ENCODE data around the gene AIFM3. TPM values are rescaled to one million over a fixed set of nuclear protein-coding genes. Genes with fewer than 3 reads are reported as not detected.
A peak's percentile ranks its signal among the peaks of the same experiment; 100 is the strongest.
"Not testable (repeated sequence)": the region's sequence is repeated elsewhere in the genome, so short reads cannot be mapped to it uniquely, and the experiment has no call there.

The AIFM3 gene
- total RNA-seq, 2 experiments from 2014 or later: 0.07 to 0.10 TPM

- no peak for DNase-seq
- CTCF ChIA-PET: interaction anchor here (0.7 to 1.1 kb wide), 2 partner anchors 18 to 39 kb away, joined by 3 read pairs; partner anchors contain the start of gene LZTR1
- Mint-ChIP-seq H3K9me3 (no peaks in the 10 kb centered on the region), H3K4me3 (peak overlapping the region; percentile 89), H3K27me3 (ENCODE audit: low read depth) (no peaks in the 10 kb centered on the region), H3K27ac (peak overlapping the region; percentile 36), H3K36me3 (ENCODE audit: low read depth) (peaks cover 13% of the 10 kb centered on the region), H3K4me1 (ENCODE audit: low read depth) (peaks cover 28% of the 10 kb centered on the region)
- intact Hi-C loops (cut with micrococcal nuclease): loop anchor here (5.0 to 10.0 kb wide), 4 partner anchors 37 to 865 kb away; partner anchors contain the start of gene MAPK1
These were observed 32.5 kb downstream of the AIFM3 start for GRCh38 chr22:20999350-21000206.

- peaks cover 28% of the 10 kb centered on the region for H3K4me1 Mint-ChIP-seq (ENCODE audit: low read depth)
- CTCF ChIA-PET: interaction anchor here (1.1 kb wide), 1 partner anchor 40 kb away, joined by 3 read pairs; no protein-coding TSS in a partner anchor
- H3K36me3 Mint-ChIP-seq (ENCODE audit: low read depth): peaks cover 12% of the 10 kb centered on the region
- intact Hi-C loops (cut with micrococcal nuclease): loop anchor here (5.0 to 10.0 kb wide), 4 partner anchors 38 to 864 kb away; partner anchors contain the start of gene MAPK1
- peak overlapping the region; percentile 96 for H3K27ac Mint-ChIP-seq
- no peaks in the 10 kb centered on the region for H3K9me3 Mint-ChIP-seq
- H3K27me3 Mint-ChIP-seq (ENCODE audit: low read depth): no peaks in the 10 kb centered on the region
- no peak for DNase-seq
- peak overlapping the region; percentile 89 for H3K4me3 Mint-ChIP-seq
These were observed 33.3 kb downstream of the AIFM3 start for GRCh38 chr22:21000207-21000986.

- peaks cover 10% of the 10 kb centered on the region for H3K36me3 Mint-ChIP-seq (ENCODE audit: low read depth)
- peak overlapping the region; percentile 89 for H3K4me3 Mint-ChIP-seq
- intact Hi-C loops (cut with micrococcal nuclease): loop anchor here (1.0 to 10.0 kb wide), 5 partner anchors 19 to 864 kb away; partner anchors contain the start of genes LZTR1 and MAPK1
- peaks cover 28% of the 10 kb centered on the region for H3K4me1 Mint-ChIP-seq (ENCODE audit: low read depth)
- no peak for DNase-seq
- CTCF ChIA-PET: no interaction called here
- no peaks in the 10 kb centered on the region for H3K27me3 Mint-ChIP-seq (ENCODE audit: low read depth)
- no peaks in the 10 kb centered on the region for H3K9me3 Mint-ChIP-seq
- H3K27ac Mint-ChIP-seq: peak overlapping the region; percentile 96
These were observed 34.0 kb downstream of the AIFM3 start for GRCh38 chr22:21000987-21001600.

- intact Hi-C loops (cut with micrococcal nuclease): loop anchor here (1.0 to 10.0 kb wide), 8 partner anchors 13 to 863 kb away; partner anchors contain the start of genes CRKL, LZTR1, MAPK1 and PI4KA
- H3K36me3 Mint-ChIP-seq (ENCODE audit: low read depth): peaks cover 10% of the 10 kb centered on the region
- CTCF ChIA-PET: no interaction called here
These were observed 34.7 kb downstream of the AIFM3 start, which contains the start of gene THAP7 for GRCh38 chr22:21001601-21002325. Gene THAP7 (minus strand): TSS chr22:21002118. CDS start chr22:21001911, 207 bp downstream.

GRCh38 chr22:21003782-21004181, 36.7 kb downstream of the AIFM3 start:
- DNase-seq: no peak
- Mint-ChIP-seq H3K36me3 (ENCODE audit: low read depth) (peaks cover 8% of the 10 kb centered on the region), H3K4me3 (peak overlapping the region; percentile 89), H3K4me1 (ENCODE audit: low read depth) (peaks cover 25% of the 10 kb centered on the region), H3K27me3 (ENCODE audit: low read depth) (no peaks in the 10 kb centered on the region), H3K27ac (no peak overlapping the region), H3K9me3 (no peaks in the 10 kb centered on the region)
- CTCF ChIA-PET: interaction anchor here (0.6 to 1.6 kb wide), 3 partner anchors 22 to 495 kb away, joined by 3 to 4 read pairs (median 4); partner anchors contain the start of genes CRKL and LZTR1
- intact Hi-C loops (cut with micrococcal nuclease): loop anchor here (5.0 to 10.0 kb wide), 4 partner anchors 41 to 861 kb away; partner anchors contain the start of gene MAPK1

More at GRCh38 chr22:21001601-21002325, 34.7 kb downstream of the AIFM3 start, which contains the start of gene THAP7:
- peak within 1 kb of the TSS; percentile 89 for H3K4me3 Mint-ChIP-seq
- no peaks in the 10 kb centered on the region for H3K9me3 Mint-ChIP-seq
- peak within 1 kb of the TSS; percentile 96 for H3K27ac Mint-ChIP-seq
- peak; percentile 97 for DNase-seq
- no peaks in the 10 kb centered on the region for H3K27me3 Mint-ChIP-seq (ENCODE audit: low read depth)
- peaks cover 28% of the 10 kb centered on the region for H3K4me1 Mint-ChIP-seq (ENCODE audit: low read depth)

- H3K4me3 Mint-ChIP-seq; H3K9me3 Mint-ChIP-seq; DNase-seq; H3K36me3 Mint-ChIP-seq (ENCODE audit: low read depth); CTCF ChIA-PET; H3K27me3 Mint-ChIP-seq (ENCODE audit: low read depth); H3K27ac Mint-ChIP-seq; H3K4me1 Mint-ChIP-seq (ENCODE audit: low read depth): not testable (repeated sequence)
- intact Hi-C loops (cut with micrococcal nuclease): loop anchor here (10.0 kb wide), 2 partner anchors 96 to 856 kb away; partner anchors contain the start of gene MAPK1
These were observed 42.2 kb downstream of the AIFM3 start for GRCh38 chr22:21009208-21009607.

GRCh38 chr22:21009638-21010425, 42.8 kb downstream of the AIFM3 start:
- H3K9me3 Mint-ChIP-seq: no peaks in the 10 kb centered on the region
- peak; percentile 43 for DNase-seq
- H3K4me3 Mint-ChIP-seq: no peak overlapping the region
- intact Hi-C loops (cut with micrococcal nuclease): loop anchor here (10.0 kb wide), 2 partner anchors 95 to 855 kb away; partner anchors contain the start of gene MAPK1
- CTCF ChIA-PET: no interaction called here
- peaks cover 14% of the 10 kb centered on the region for H3K4me1 Mint-ChIP-seq (ENCODE audit: low read depth)
- no peaks in the 10 kb centered on the region for H3K27me3 Mint-ChIP-seq (ENCODE audit: low read depth)
- H3K36me3 Mint-ChIP-seq (ENCODE audit: low read depth): no peaks in the 10 kb centered on the region
- H3K27ac Mint-ChIP-seq: no peak overlapping the region

- no peaks in the 10 kb centered on the region for H3K36me3 Mint-ChIP-seq (ENCODE audit: low read depth)
- H3K27me3 Mint-ChIP-seq (ENCODE audit: low read depth): no peaks in the 10 kb centered on the region
- no peak overlapping the region for H3K4me3 Mint-ChIP-seq
- peaks cover 19% of the 10 kb centered on the region for H3K4me1 Mint-ChIP-seq (ENCODE audit: low read depth)
- CTCF ChIA-PET: no interaction called here
- H3K27ac Mint-ChIP-seq: no peak overlapping the region
- intact Hi-C loops (cut with micrococcal nuclease): no loop called here
- no peak for DNase-seq
- H3K9me3 Mint-ChIP-seq: no peaks in the 10 kb centered on the region
These were observed 43.5 kb downstream of the AIFM3 start for GRCh38 chr22:21010426-21011113.

- H3K4me3 Mint-ChIP-seq: no peak overlapping the region
- H3K4me1 Mint-ChIP-seq (ENCODE audit: low read depth): peaks cover 25% of the 10 kb centered on the region
- no peaks in the 10 kb centered on the region for H3K9me3 Mint-ChIP-seq
- H3K36me3 Mint-ChIP-seq (ENCODE audit: low read depth): no peaks in the 10 kb centered on the region
- intact Hi-C loops (cut with micrococcal nuclease): no loop called here
- no peak for DNase-seq
- no peaks in the 10 kb centered on the region for H3K27me3 Mint-ChIP-seq (ENCODE audit: low read depth)
- no peak overlapping the region for H3K27ac Mint-ChIP-seq
- CTCF ChIA-PET: interaction anchor here (0.8 kb wide), 1 partner anchor 49 kb away, joined by 3 read pairs; no protein-coding TSS in a partner anchor
These were observed 45.7 kb downstream of the AIFM3 start for GRCh38 chr22:21012446-21013407.

Measured in activated naive CD4-positive, alpha-beta T cell treated with anti-CD3 and anti-CD28 coated beads for 36 hours (primary cell).